Vagina (tissue), 2 donors: ENCODE results near the gene CIAO1. TPM values are rescaled to one million over a fixed set of nuclear protein-coding genes. Genes with fewer than 3 reads are reported as not detected.
A peak's percentile ranks its signal among the peaks of the same experiment; 100 is the strongest.

Experiments used
- DNase-seq, 2 donors: peaks; one replicate each; pipeline ENCODE4 v3.0.0-alpha.2; 2017; ENCODE audit errors: extremely low spot score in 2 of 2
- H3K27ac ChIP-seq: fragments of 200-600 bp; sonication (generic); one replicate; pipeline ENCODE4 v1.5.1; 2019
- H3K27me3 ChIP-seq: fragments of 200-600 bp; sonication (generic); one replicate; pipeline ENCODE4 v1.5.1; 2019
- H3K36me3 ChIP-seq, 2 donors: fragments of 200-600 bp; sonication (generic); one replicate each; pipeline ENCODE4 v1.5.1; 2017 to 2019
- H3K4me1 ChIP-seq: fragments of 200-600 bp; sonication (generic); one replicate; pipeline ENCODE4 v1.5.1; 2019
- H3K4me3 ChIP-seq, 2 donors: fragments of 200-600 bp; sonication (generic); 1 replicate in 1 of 2; 2 replicates in 1 of 2; pipeline ENCODE4 v1.5.1; 2016 to 2019
- H3K9me3 ChIP-seq: fragments of 200-600 bp; sonication (generic); one replicate; pipeline ENCODE4 v1.5.1; 2019
- CTCF ChIP-seq, 3 experiments: fragments of 450-650 bp in 2 of 3; fragments of 200-600 bp in 1 of 3; sonication (generic) in 1 of 3; IDR thresholded peaks; one replicate each; pipeline ENCODE4 v1.5.1; 2017 to 2019; ENCODE audit warnings: antibody characterized with exemption in 3 of 3, mild to moderate bottlenecking in 2 of 3, moderate library complexity in 2 of 3
- POLR2A ChIP-seq, 2 donors: fragments of 450-650 bp; IDR thresholded peaks; one replicate each; pipeline ENCODE4 v1.6.1; 2017; ENCODE audit warnings: antibody characterized with exemption in 2 of 2, mild to moderate bottlenecking in 2 of 2, moderate library complexity in 2 of 2
- POLR2AphosphoS5 ChIP-seq, 2 donors: sonication (generic); formaldehyde crosslinking; IDR thresholded peaks; one replicate each; pipeline ENCODE4 v1.9.0; 2017; ENCODE audit warnings: antibody characterized with exemption in 2 of 2, mild to moderate bottlenecking in 2 of 2, low read depth in 1 of 2; ENCODE audit not compliant: insufficient read depth in 1 of 2
- intact Hi-C: fragments of 100-400 bp; cut with DNase I; formaldehyde crosslinking; loops from one replicate; pipeline ENCODE4 v1.15.1; 2023
- total RNA-seq: library from RNA; depleted of rRNA; stranded (reverse); fragments of >200 nt; gene quantifications from one replicate; pipeline ENCODE4 v1.2.3, GENCODE V29; 2016

Gene CIAO1
- total RNA-seq, 1 donor from 2014 or later = 92.6 TPM

DNA sequence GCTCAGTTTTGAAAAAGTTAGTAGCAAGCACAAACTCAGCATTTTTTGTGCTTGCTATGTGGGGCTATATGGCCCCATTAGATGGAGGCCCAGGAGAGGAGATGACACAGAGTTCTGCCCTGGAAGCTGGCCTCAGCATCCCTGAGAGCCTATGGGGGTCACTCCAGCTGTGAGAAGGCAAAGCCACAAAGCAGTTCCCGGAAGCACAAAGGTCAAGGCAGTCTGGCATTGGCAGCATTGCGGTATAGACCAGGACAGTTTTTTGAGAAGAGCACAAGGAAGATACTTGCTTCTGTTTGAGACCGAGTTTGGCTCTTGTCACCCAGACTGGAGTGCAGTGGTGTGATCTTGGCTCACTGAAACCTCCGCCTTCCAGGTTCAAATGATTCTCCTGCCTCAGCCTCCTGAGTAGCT is 51.6 kb downstream of the CIAO1 start:
- no peak overlapping the region for H3K27ac ChIP-seq
- H3K36me3 ChIP-seq = no peaks in the 10 kb centered on the region
- intact Hi-C loops = no loop called here
- peaks cover 16% of the 10 kb centered on the region for H3K4me1 ChIP-seq
- no peak for DNase-seq
- no peaks in the 10 kb centered on the region for H3K9me3 ChIP-seq
- H3K4me3 ChIP-seq = no peak overlapping the region
- H3K27me3 ChIP-seq = no peaks in the 10 kb centered on the region
- no peak for TF ChIP-seq CTCF (IDR thresholded peaks at IDR 0.05)
- no peak for TF ChIP-seq POLR2A (IDR thresholded peaks at IDR 0.05)
- no peak for TF ChIP-seq POLR2AphosphoS5 (IDR thresholded peaks at IDR 0.05; ENCODE audit: insufficient read depth in 1 of 2, low read depth in 1 of 2)

GRCh38 chr2:96318723-96319122 is 52.7 kb downstream of the CIAO1 start:
- Histone ChIP-seq H3K4me3 (no peak overlapping the region), H3K36me3 (no peaks in the 10 kb centered on the region), H3K4me1 (peaks cover 16% of the 10 kb centered on the region), H3K9me3 (no peaks in the 10 kb centered on the region), H3K27ac (no peak overlapping the region), H3K27me3 (no peaks in the 10 kb centered on the region)
- intact Hi-C loops = no loop called here
- no peak for TF ChIP-seq POLR2A (IDR thresholded peaks at IDR 0.05)
- TF ChIP-seq POLR2AphosphoS5 (IDR thresholded peaks at IDR 0.05; ENCODE audit: insufficient read depth in 1 of 2, low read depth in 1 of 2) = no peak
- TF ChIP-seq CTCF (IDR thresholded peaks at IDR 0.05) = no peak
- no peak for DNase-seq

DNA sequence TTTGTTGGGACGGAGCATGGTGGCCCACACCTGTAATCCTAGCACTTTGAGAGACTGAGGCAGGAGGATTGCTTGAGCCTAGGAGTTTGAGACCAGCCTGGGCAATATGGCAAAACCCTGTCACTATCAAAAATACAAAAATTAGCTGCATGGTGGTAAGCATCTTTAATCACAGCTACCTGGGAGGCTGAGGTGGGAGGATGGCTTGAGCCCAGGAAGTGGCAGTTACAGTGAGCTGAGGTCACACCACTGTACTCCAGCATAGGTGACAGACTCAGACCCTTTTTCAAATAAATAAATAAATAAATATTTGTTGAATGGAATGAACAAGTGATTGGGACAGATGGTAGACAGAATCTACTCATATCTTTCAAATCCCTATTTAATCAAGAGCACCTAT is 53.4 kb downstream of the CIAO1 start:
- Histone ChIP-seq H3K27ac (no peak overlapping the region), H3K4me1 (peaks cover 16% of the 10 kb centered on the region), H3K4me3 (no peak overlapping the region), H3K27me3 (no peaks in the 10 kb centered on the region), H3K36me3 (no peaks in the 10 kb centered on the region), H3K9me3 (no peaks in the 10 kb centered on the region)
- no peak for TF ChIP-seq POLR2AphosphoS5 (IDR thresholded peaks at IDR 0.05; ENCODE audit: insufficient read depth in 1 of 2, low read depth in 1 of 2)
- no peak for TF ChIP-seq CTCF (IDR thresholded peaks at IDR 0.05)
- no peak for TF ChIP-seq POLR2A (IDR thresholded peaks at IDR 0.05)
- intact Hi-C loops = no loop called here
- DNase-seq = no peak

DNA sequence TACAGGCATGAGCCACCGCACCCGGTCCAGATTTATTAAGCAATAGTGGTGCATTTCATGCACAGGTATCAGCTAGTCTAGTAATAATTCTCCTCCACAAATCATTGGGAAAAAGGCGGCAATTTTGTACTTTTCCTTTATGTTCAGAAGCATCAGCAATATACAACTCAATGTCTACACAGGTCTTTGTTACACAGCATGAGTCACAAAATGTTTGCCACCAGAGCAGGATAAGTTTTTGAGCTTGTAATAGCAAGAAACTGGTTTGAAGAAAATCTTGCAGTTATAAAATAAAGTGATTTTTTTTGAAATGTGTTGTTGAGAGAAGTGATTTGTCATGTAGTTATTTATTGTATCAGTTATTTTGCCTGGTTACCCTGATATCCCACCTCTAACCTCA is 54.3 kb downstream of the CIAO1 start:
- peak overlapping the region in 1 of 2 donors; percentile 9 for H3K4me3 ChIP-seq
- H3K9me3 ChIP-seq = no peaks in the 10 kb centered on the region
- no peaks in the 10 kb centered on the region for H3K36me3 ChIP-seq
- TF ChIP-seq POLR2AphosphoS5 (IDR thresholded peaks at IDR 0.05; ENCODE audit: insufficient read depth in 1 of 2, low read depth in 1 of 2) = no peak
- intact Hi-C loops = no loop called here
- peaks cover 23% of the 10 kb centered on the region for H3K4me1 ChIP-seq
- DNase-seq = no peak
- no peak overlapping the region for H3K27ac ChIP-seq
- no peaks in the 10 kb centered on the region for H3K27me3 ChIP-seq

GRCh38 chr2:96320728-96321622 is 55.0 kb downstream of the CIAO1 start:
- H3K9me3 ChIP-seq = no peaks in the 10 kb centered on the region
- TF ChIP-seq POLR2A (IDR thresholded peaks at IDR 0.05) (no peak), POLR2AphosphoS5 (IDR thresholded peaks at IDR 0.05; ENCODE audit: insufficient read depth in 1 of 2, low read depth in 1 of 2) (no peak), CTCF (IDR thresholded peaks at IDR 0.05) (no peak)
- H3K4me3 ChIP-seq = peak overlapping the region; percentile 50 to 54
- no peaks in the 10 kb centered on the region for H3K36me3 ChIP-seq
- H3K27me3 ChIP-seq = no peaks in the 10 kb centered on the region
- DNase-seq = no peak
- intact Hi-C loops = no loop called here
- peak overlapping the region; percentile 9 for H3K27ac ChIP-seq
- peaks cover 30% of the 10 kb centered on the region for H3K4me1 ChIP-seq

Other genes with a start within 250 kb of the CIAO1 start
- 1.2 TPM for gene GPAT2, start 231.3 kb upstream of the CIAO1 start, total RNA-seq
- 0.49 TPM for gene ADRA2B, start 149.7 kb upstream of the CIAO1 start, total RNA-seq
- gene ASTL, start 127.7 kb upstream of the CIAO1 start, total RNA-seq = not detected
- 14.0 TPM for gene DUSP2, start 120.8 kb upstream of the CIAO1 start, total RNA-seq
- gene STARD7, start 57.4 kb upstream of the CIAO1 start, total RNA-seq = 69.5 TPM
- gene TMEM127, start 228 bp upstream of the CIAO1 start, total RNA-seq = 40.0 TPM
- 129 TPM for gene SNRNP200, start 39.3 kb downstream of the CIAO1 start, total RNA-seq
- 1.5 TPM for gene ITPRIPL1, start 59.1 kb downstream of the CIAO1 start, total RNA-seq
- gene NCAPH, start 69.5 kb downstream of the CIAO1 start, total RNA-seq = 6.4 TPM
- gene NEURL3, start 239.1 kb downstream of the CIAO1 start, total RNA-seq = 2.5 TPM